GM23338 (cell line): ENCODE measurements around the gene PRPF40B. TPM values are rescaled to one million over a fixed set of nuclear protein-coding genes. Genes with fewer than 3 reads are reported as not detected.

Experiments
- ATAC-seq: fragments of 200-7000 bp; cut with Tn5 transposase; 3 replicates; pipeline ENCODE4 v1.9.1; 2020
- DNase-seq: peaks from one replicate; pipeline ENCODE4 v3.0.0-alpha.2; 2015; ENCODE audit warnings: low spot score
- H2AFZ ChIP-seq: fragments of 200-600 bp; sonication (generic); 2 replicates; pipeline ENCODE4 v1.8.0; 2016; ENCODE audit warnings: antibody characterized with exemption, mild to moderate bottlenecking, moderate library complexity
- H3F3A ChIP-seq: fragments of 200-600 bp; sonication (generic); replicated peaks from 2 replicates; pipeline ENCODE4 v1.8.0; 2017; ENCODE audit warnings: antibody characterized with exemption, mixed run types, low read depth
- H3K27ac ChIP-seq: fragments of 200-600 bp; sonication (generic); 2 replicates; pipeline ENCODE4 v1.6.1; 2016; ENCODE audit warnings: low read depth
- H3K27me3 ChIP-seq: fragments of 200-600 bp; sonication (generic); 2 replicates; pipeline ENCODE4 v1.8.0; 2016; ENCODE audit warnings: mild to moderate bottlenecking, mixed run types, moderate library complexity; ENCODE audit not compliant: insufficient read depth
- H3K36me3 ChIP-seq: fragments of 200-600 bp; sonication (generic); 2 replicates; pipeline ENCODE4 v1.8.0; 2016; ENCODE audit warnings: mild to moderate bottlenecking; ENCODE audit not compliant: insufficient read depth
- H3K4me1 ChIP-seq: fragments of 200-600 bp; sonication (generic); 2 replicates; pipeline ENCODE4 v1.8.0; 2016; ENCODE audit warnings: mild to moderate bottlenecking, moderate library complexity; ENCODE audit not compliant: insufficient read depth
- H3K4me2 ChIP-seq: fragments of 200-600 bp; sonication (generic); 2 replicates; pipeline ENCODE4 v1.7.1; 2017; ENCODE audit warnings: mixed run types
- H3K4me3 ChIP-seq: fragments of 200-600 bp; sonication (generic); 2 replicates; pipeline ENCODE4 v1.6.1; 2016; ENCODE audit warnings: mixed run types
- H3K79me2 ChIP-seq: fragments of 200-600 bp; sonication (generic); replicated peaks from 2 replicates; pipeline ENCODE4 v1.8.0; 2017; ENCODE audit warnings: mild to moderate bottlenecking; ENCODE audit not compliant: insufficient read depth
- H3K9me2 ChIP-seq: fragments of 200-600 bp; sonication (generic); 2 replicates; pipeline ENCODE4 v1.8.0; 2017; ENCODE audit not compliant: insufficient read depth
- H4K20me1 ChIP-seq: fragments of 200-600 bp; sonication (generic); replicated peaks from 2 replicates; pipeline ENCODE4 v1.8.0; 2017; ENCODE audit warnings: mild to moderate bottlenecking; ENCODE audit not compliant: insufficient read depth
- H3K27ac Mint-ChIP-seq: 2 replicates; pipeline ENCODE4 v1.8.0; 2020; ENCODE audit warnings: inconsistent platforms, mild to moderate bottlenecking, moderate library complexity, mixed read lengths
- H3K27me3 Mint-ChIP-seq: 3 replicates; pipeline ENCODE4 v1.8.0; 2022; ENCODE audit warnings: low read depth, mild to moderate bottlenecking, moderate library complexity, mixed read lengths, inconsistent platforms; ENCODE audit not compliant: insufficient read depth, poor library complexity
- H3K36me3 Mint-ChIP-seq: 3 replicates; pipeline ENCODE4 v1.8.0; 2021; ENCODE audit warnings: low read depth, mild to moderate bottlenecking, inconsistent platforms, moderate library complexity, mixed read lengths
- H3K4me1 Mint-ChIP-seq: 3 replicates; pipeline ENCODE4 v1.8.0; 2020; ENCODE audit warnings: mild to moderate bottlenecking, inconsistent platforms, mixed read lengths
- H3K4me3 Mint-ChIP-seq: 3 replicates; pipeline ENCODE4 v1.8.0; 2021; ENCODE audit warnings: moderate library complexity, mild to moderate bottlenecking, inconsistent platforms, mixed read lengths
- H3K9me3 Mint-ChIP-seq: 3 replicates; pipeline ENCODE4 v1.8.0; 2020; ENCODE audit warnings: moderate library complexity, mild to moderate bottlenecking, inconsistent platforms, mixed read lengths
- CREB1 ChIP-seq: fragments of 250-450 bp; sonication (Bioruptor Pico); IDR thresholded peaks from 2 replicates; pipeline ENCODE4 v1.5.0; 2020; ENCODE audit warnings: low read depth, mild to moderate bottlenecking, moderate library complexity
- JUNB ChIP-seq: IDR thresholded peaks from one replicate; pipeline ENCODE4 v1.6.1; 2016; ENCODE audit warnings: antibody characterized with exemption; ENCODE audit not compliant: unreplicated experiment
- NANOG ChIP-seq: IDR thresholded peaks from 2 replicates; pipeline ENCODE4 v1.6.1; 2016; ENCODE audit warnings: antibody characterized with exemption, borderline replicate concordance
- POLR2AphosphoS5 ChIP-seq: IDR thresholded peaks from 2 replicates; pipeline ENCODE4 v1.6.1; 2016; ENCODE audit warnings: antibody characterized with exemption, low read depth
- ZNF331 ChIP-seq: fragments of 250-450 bp; sonication (Bioruptor Pico); IDR thresholded peaks from 2 replicates; pipeline ENCODE4 v1.5.0; 2020; ENCODE audit warnings: low read depth, mild to moderate bottlenecking, moderate library complexity
- polyA plus RNA-seq: library from polyadenylated mRNA; unstranded; fragments of >200 nt; fragmentation: Nextera tagmentation; extraction: Ambion mirVana; gene quantifications from 2 replicates; pipeline ENCODE4 v1.2.1, GENCODE V29; 2016
- total RNA-seq: library from RNA; depleted of rRNA; stranded (reverse); fragments of >200 nt; shearing (Covaris generic); gene quantifications from 2 replicates; pipeline ENCODE4 v1.2.3, GENCODE V29; 2014
- TF ChIP-seq, protein P1 (sequence below): fragments of 250-450 bp; sonication (Bioruptor Pico); IDR thresholded peaks from 2 replicates; pipeline ENCODE4 v1.5.0; 2020; ENCODE audit warnings: mild to moderate bottlenecking, moderate library complexity
- TF ChIP-seq, protein P2 (sequence below): IDR thresholded peaks from one replicate; pipeline ENCODE4 v1.6.1; 2018; ENCODE audit warnings: antibody characterized with exemption; ENCODE audit not compliant: unreplicated experiment
- TF ChIP-seq, protein P3 (sequence below): IDR thresholded peaks from 2 replicates; pipeline ENCODE4 v1.6.1; 2016; ENCODE audit warnings: antibody characterized with exemption

PRPF40B gene
- total and polyA plus RNA-seq, 2 experiments from 2014 or later, result 17.9 to 19.0 TPM

DNA sequence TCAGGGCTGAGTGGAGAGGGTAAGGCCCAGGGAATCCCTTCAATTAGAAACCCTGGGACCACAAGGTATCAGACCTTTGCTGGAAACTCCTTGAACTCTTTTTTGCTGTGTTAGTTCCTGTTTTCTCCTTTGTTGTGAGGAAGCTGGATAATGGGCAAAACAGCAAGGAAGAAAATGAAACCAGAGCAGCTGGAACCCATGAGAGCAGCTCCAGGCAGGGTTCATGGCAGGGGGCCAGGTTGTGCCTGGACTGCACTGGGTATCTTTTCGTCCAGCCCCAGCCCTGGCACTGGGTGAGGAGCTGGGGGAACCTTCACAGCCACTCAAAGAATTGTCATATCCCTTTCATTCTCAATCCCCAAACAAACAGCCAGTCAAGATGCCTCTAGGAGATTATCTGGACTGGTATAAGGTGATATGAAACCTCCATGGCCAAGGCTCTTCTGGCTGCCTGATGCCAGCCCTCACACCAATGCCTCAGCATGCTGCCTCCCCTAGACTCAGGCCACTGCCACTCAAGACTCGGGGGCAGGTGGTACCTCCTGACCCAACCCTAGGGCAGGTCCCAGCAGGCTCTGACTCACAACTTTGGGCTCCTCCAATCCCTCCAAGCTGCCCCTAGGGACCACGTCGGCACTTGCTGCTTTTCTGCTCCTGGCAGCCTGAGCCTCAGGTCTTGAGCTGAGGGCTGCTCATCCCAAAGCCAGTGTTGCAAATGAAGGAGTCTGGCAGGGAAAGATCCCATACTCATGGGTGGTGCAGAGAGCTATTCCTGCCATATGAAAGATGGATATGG is 34.4 kb upstream of the PRPF40B start (continued):
- TF ChIP-seq, protein P1, sequence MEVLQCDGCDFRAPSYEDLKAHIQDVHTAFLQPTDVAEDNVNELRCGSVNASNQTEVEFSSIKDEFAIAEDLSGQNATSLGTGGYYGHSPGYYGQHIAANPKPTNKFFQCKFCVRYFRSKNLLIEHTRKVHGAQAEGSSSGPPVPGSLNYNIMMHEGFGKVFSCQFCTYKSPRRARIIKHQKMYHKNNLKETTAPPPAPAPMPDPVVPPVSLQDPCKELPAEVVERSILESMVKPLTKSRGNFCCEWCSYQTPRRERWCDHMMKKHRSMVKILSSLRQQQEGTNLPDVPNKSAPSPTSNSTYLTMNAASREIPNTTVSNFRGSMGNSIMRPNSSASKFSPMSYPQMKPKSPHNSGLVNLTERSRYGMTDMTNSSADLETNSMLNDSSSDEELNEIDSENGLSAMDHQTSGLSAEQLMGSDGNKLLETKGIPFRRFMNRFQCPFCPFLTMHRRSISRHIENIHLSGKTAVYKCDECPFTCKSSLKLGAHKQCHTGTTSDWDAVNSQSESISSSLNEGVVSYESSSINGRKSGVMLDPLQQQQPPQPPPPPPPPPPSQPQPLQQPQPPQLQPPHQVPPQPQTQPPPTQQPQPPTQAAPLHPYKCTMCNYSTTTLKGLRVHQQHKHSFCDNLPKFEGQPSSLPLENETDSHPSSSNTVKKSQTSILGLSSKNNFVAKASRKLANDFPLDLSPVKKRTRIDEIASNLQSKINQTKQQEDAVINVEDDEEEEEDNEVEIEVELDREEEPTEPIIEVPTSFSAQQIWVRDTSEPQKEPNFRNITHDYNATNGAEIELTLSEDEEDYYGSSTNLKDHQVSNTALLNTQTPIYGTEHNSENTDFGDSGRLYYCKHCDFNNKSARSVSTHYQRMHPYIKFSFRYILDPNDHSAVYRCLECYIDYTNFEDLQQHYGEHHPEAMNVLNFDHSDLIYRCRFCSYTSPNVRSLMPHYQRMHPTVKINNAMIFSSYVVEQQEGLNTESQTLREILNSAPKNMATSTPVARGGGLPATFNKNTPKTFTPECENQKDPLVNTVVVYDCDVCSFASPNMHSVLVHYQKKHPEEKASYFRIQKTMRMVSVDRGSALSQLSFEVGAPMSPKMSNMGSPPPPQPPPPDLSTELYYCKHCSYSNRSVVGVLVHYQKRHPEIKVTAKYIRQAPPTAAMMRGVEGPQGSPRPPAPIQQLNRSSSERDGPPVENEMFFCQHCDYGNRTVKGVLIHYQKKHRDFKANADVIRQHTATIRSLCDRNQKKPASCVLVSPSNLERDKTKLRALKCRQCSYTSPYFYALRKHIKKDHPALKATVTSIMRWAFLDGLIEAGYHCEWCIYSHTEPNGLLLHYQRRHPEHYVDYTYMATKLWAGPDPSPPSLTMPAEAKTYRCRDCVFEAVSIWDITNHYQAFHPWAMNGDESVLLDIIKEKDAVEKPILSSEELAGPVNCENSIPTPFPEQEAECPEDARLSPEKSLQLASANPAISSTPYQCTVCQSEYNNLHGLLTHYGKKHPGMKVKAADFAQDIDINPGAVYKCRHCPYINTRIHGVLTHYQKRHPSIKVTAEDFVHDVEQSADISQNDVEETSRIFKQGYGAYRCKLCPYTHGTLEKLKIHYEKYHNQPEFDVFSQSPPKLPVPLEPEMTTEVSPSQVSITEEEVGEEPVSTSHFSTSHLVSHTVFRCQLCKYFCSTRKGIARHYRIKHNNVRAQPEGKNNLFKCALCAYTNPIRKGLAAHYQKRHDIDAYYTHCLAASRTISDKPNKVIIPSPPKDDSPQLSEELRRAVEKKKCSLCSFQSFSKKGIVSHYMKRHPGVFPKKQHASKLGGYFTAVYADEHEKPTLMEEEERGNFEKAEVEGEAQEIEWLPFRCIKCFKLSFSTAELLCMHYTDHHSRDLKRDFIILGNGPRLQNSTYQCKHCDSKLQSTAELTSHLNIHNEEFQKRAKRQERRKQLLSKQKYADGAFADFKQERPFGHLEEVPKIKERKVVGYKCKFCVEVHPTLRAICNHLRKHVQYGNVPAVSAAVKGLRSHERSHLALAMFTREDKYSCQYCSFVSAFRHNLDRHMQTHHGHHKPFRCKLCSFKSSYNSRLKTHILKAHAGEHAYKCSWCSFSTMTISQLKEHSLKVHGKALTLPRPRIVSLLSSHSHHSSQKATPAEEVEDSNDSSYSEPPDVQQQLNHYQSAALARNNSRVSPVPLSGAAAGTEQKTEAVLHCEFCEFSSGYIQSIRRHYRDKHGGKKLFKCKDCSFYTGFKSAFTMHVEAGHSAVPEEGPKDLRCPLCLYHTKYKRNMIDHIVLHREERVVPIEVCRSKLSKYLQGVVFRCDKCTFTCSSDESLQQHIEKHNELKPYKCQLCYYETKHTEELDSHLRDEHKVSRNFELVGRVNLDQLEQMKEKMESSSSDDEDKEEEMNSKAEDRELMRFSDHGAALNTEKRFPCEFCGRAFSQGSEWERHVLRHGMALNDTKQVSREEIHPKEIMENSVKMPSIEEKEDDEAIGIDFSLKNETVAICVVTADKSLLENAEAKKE, result no peak
- no peak for TF ChIP-seq NANOG

DNA sequence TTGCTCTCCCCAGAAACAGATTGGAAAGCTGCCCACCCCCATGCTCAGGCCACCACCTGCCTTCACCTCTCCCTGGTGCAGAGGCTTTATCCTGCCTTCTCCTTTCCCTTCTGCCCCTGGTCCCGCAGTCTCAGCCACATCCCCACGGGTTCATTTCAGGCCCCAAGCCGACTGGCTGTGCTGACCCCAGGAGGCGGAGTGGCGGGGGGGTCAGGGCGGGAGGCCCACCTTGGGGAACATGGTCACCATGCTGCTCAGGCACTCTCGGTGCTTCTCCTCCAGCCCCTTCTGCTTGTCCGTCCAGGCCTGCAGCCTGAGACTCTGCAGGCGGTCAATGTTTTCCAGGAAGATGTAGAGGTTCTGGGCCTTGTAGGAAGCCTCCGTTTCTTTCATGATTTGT is 24.8 kb upstream of the PRPF40B start:
- ATAC-seq, result no peak
- Mint-ChIP-seq H3K9me3 (no peaks in the 10 kb centered on the region), H3K27me3 (peaks cover 10% of the 10 kb centered on the region), H3K36me3 (no peaks in the 10 kb centered on the region; the same call in 1 of the 3 replicates), H3K4me1 (no peaks in the 10 kb centered on the region), H3K27ac (no peak overlapping the region), H3K4me3 (no peak overlapping the region)
- no peak overlapping the region for H2AFZ ChIP-seq
- H3K4me3 ChIP-seq, result no peak overlapping the region
- no peaks in the 10 kb centered on the region for H3K36me3 ChIP-seq
- H4K20me1 ChIP-seq, result peaks cover 2% of the 10 kb centered on the region; the same call in 1 of the 2 replicates
- H3K79me2 ChIP-seq, result no peaks in the 10 kb centered on the region
- no peaks in the 10 kb centered on the region for H3K4me1 ChIP-seq
- H3K27ac ChIP-seq, result no peak overlapping the region
- peaks cover 10% of the 10 kb centered on the region; the same call in 1 of the 2 replicates for H3K9me2 ChIP-seq
- H3F3A ChIP-seq, result no peaks in the 10 kb centered on the region
- no peak overlapping the region for H3K4me2 ChIP-seq
- H3K27me3 ChIP-seq, result no peaks in the 10 kb centered on the region
- no peak for DNase-seq
- TF ChIP-seq CREB1 (CRISPR knock-in tag) (no peak), POLR2AphosphoS5 (no peak), ZNF331 (no peak), JUNB (no peak)
- TF ChIP-seq, protein P2, sequence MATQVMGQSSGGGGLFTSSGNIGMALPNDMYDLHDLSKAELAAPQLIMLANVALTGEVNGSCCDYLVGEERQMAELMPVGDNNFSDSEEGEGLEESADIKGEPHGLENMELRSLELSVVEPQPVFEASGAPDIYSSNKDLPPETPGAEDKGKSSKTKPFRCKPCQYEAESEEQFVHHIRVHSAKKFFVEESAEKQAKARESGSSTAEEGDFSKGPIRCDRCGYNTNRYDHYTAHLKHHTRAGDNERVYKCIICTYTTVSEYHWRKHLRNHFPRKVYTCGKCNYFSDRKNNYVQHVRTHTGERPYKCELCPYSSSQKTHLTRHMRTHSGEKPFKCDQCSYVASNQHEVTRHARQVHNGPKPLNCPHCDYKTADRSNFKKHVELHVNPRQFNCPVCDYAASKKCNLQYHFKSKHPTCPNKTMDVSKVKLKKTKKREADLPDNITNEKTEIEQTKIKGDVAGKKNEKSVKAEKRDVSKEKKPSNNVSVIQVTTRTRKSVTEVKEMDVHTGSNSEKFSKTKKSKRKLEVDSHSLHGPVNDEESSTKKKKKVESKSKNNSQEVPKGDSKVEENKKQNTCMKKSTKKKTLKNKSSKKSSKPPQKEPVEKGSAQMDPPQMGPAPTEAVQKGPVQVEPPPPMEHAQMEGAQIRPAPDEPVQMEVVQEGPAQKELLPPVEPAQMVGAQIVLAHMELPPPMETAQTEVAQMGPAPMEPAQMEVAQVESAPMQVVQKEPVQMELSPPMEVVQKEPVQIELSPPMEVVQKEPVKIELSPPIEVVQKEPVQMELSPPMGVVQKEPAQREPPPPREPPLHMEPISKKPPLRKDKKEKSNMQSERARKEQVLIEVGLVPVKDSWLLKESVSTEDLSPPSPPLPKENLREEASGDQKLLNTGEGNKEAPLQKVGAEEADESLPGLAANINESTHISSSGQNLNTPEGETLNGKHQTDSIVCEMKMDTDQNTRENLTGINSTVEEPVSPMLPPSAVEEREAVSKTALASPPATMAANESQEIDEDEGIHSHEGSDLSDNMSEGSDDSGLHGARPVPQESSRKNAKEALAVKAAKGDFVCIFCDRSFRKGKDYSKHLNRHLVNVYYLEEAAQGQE, result no peak
- TF ChIP-seq, protein P3, sequence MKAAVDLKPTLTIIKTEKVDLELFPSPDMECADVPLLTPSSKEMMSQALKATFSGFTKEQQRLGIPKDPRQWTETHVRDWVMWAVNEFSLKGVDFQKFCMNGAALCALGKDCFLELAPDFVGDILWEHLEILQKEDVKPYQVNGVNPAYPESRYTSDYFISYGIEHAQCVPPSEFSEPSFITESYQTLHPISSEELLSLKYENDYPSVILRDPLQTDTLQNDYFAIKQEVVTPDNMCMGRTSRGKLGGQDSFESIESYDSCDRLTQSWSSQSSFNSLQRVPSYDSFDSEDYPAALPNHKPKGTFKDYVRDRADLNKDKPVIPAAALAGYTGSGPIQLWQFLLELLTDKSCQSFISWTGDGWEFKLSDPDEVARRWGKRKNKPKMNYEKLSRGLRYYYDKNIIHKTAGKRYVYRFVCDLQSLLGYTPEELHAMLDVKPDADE, result no peak
